GM12892 (cell line): ENCODE data around the gene NDEL1.

Experiments used
- DNase-seq: peaks from one replicate; pipeline ENCODE4 v3.0.0; 2011; ENCODE audit not compliant: insufficient read length
- FAIRE-seq: peaks from 2 replicates; lab custom pipeline; 2011; peaks lifted over from hg19 to GRCh38; lab: Jason Lieb, UNC
- POLR2A ChIP-seq: IDR thresholded peaks from 2 replicates; pipeline ENCODE4 v1.6.1; 2011; ENCODE audit warnings: low read depth, low read length, control low read depth
- POLR2AphosphoS5 ChIP-seq: IDR thresholded peaks from 2 replicates; pipeline ENCODE4 v1.6.1; 2011; ENCODE audit warnings: low read depth, low read length, control low read depth
- TAF1 ChIP-seq: IDR thresholded peaks from 2 replicates; pipeline ENCODE4 v1.6.1; 2011; ENCODE audit warnings: low read depth, mild to moderate bottlenecking, control low read depth, low read length, borderline replicate concordance

The NDEL1 gene

GRCh38 chr17:8443756-8444155 is 8.1 kb downstream of the NDEL1 start:
- no peak for DNase-seq
- no peak for TF ChIP-seq TAF1
- no peak for TF ChIP-seq POLR2A
- TF ChIP-seq POLR2AphosphoS5 = no peak
- no peak for FAIRE-seq

- FAIRE-seq = no peak
Observed at GRCh38 chr17:8444494-8444893, 8.8 kb downstream of the NDEL1 start.

GRCh38 chr17:8445536-8445935 is 9.9 kb downstream of the NDEL1 start:
- no peak for DNase-seq
- FAIRE-seq = no peak
- TF ChIP-seq POLR2AphosphoS5 (no peak), TAF1 (no peak)

More at GRCh38 chr17:8444494-8444893, 8.8 kb downstream of the NDEL1 start:
- no peak for TF ChIP-seq POLR2AphosphoS5
- TF ChIP-seq TAF1 = no peak
- TF ChIP-seq POLR2A = no peak
- no peak for DNase-seq

GRCh38 chr17:8447799-8448198 is 12.1 kb downstream of the NDEL1 start:
- FAIRE-seq (no peak), DNase-seq (no peak)
- TF ChIP-seq POLR2AphosphoS5 (no peak), POLR2A (no peak), TAF1 (no peak)

GRCh38 chr17:8448310-8448709 is 12.6 kb downstream of the NDEL1 start:
- FAIRE-seq = no peak
- DNase-seq = no peak
- TF ChIP-seq POLR2AphosphoS5 (no peak), POLR2A (no peak), TAF1 (no peak)

- no peak for FAIRE-seq
- DNase-seq = no peak
- TF ChIP-seq POLR2AphosphoS5 = no peak
- TF ChIP-seq TAF1 = no peak
- TF ChIP-seq POLR2A = no peak
Observed at GRCh38 chr17:8451933-8452614, 16.4 kb downstream of the NDEL1 start.

- no peak for TF ChIP-seq POLR2A
- no peak for TF ChIP-seq POLR2AphosphoS5
- TF ChIP-seq TAF1 = no peak
- FAIRE-seq (no peak), DNase-seq (no peak)
Observed at GRCh38 chr17:8453326-8453725, 17.6 kb downstream of the NDEL1 start.

- no peak for TF ChIP-seq POLR2AphosphoS5
- TF ChIP-seq POLR2A = no peak
- no peak for TF ChIP-seq TAF1
- DNase-seq = no peak
- no peak for FAIRE-seq
Observed at GRCh38 chr17:8455665-8456209, 20.1 kb downstream of the NDEL1 start.

GRCh38 chr17:8458128-8458527 is 22.4 kb downstream of the NDEL1 start:
- no peak for FAIRE-seq
- no peak for TF ChIP-seq TAF1
- DNase-seq = no peak

- no peak for DNase-seq
- no peak for FAIRE-seq
- TF ChIP-seq TAF1 (no peak), POLR2AphosphoS5 (no peak), POLR2A (no peak)
Observed at GRCh38 chr17:8459107-8459506, 23.4 kb downstream of the NDEL1 start.

- FAIRE-seq = no peak
- TF ChIP-seq POLR2AphosphoS5 (no peak), TAF1 (no peak), POLR2A (no peak)
- no peak for DNase-seq
Observed at GRCh38 chr17:8459831-8460230, 24.1 kb downstream of the NDEL1 start.

- FAIRE-seq (no peak), DNase-seq (no peak)
- TF ChIP-seq TAF1 (no peak), POLR2A (no peak), POLR2AphosphoS5 (no peak)
Observed at GRCh38 chr17:8462564-8462963, 26.9 kb downstream of the NDEL1 start.

GRCh38 chr17:8463099-8463498 is 27.4 kb downstream of the NDEL1 start:
- no peak for FAIRE-seq
- DNase-seq = no peak
- TF ChIP-seq POLR2A = no peak
- no peak for TF ChIP-seq POLR2AphosphoS5
- no peak for TF ChIP-seq TAF1
